ENCODE results near the gene SEC61A1. TPM values are rescaled to one million over a fixed set of nuclear protein-coding genes. Genes with fewer than 3 reads are reported as not detected.

Gene SEC61A1
- total RNA-seq, 1 donor from 2014 or later = 184 TPM

DNA sequence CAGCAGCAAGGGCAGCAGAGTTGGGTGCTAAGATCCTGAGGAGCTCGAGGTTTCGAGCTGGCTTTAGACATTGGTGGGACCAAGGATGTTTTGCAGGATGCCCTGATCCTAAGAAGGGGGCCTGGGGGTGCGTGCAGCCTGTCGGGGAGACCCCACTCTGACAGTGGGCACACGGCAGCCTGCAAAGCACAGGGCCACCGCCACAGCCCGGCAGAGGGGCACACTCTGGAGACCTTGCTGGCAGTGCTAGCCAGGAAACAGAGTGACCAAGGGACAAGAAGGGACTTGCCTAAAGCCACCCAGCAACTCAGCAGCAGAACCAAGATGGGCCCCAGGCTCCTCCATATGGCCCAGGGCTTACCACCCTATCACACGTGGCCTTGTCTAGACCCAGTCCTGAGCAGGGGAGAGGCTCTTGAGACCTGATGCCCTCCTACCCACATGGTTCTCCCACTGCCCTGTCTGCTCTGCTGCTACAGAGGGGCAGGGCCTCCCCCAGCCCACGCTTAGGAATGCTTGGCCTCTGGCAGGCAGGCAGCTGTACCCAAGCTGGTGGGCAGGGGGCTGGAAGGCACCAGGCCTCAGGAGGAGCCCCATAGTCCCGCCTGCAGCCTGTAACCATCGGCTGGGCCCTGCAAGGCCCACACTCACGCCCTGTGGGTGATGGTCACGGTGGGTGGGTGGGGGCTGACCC, 18.8 kb downstream of the SEC61A1 start:
- H3K27ac Mint-ChIP-seq (ENCODE audit: unreplicated experiment) = peak overlapping the region; percentile 81
- H3K9me3 Mint-ChIP-seq = no peaks in the 10 kb centered on the region
- no peak for TF ChIP-seq CTCF (conservative IDR thresholded peaks at IDR 0.05)
- DNase-seq (ENCODE audit: low read depth, low spot score) = no peak
- peaks cover 9% of the 10 kb centered on the region for H3K4me1 Mint-ChIP-seq
- H3K27me3 Mint-ChIP-seq (ENCODE audit: low read depth) = peaks cover 7% of the 10 kb centered on the region
- H3K4me3 Mint-ChIP-seq = no peak overlapping the region
- H3K36me3 Mint-ChIP-seq (ENCODE audit: low read depth) = peaks cover 10% of the 10 kb centered on the region

DNA sequence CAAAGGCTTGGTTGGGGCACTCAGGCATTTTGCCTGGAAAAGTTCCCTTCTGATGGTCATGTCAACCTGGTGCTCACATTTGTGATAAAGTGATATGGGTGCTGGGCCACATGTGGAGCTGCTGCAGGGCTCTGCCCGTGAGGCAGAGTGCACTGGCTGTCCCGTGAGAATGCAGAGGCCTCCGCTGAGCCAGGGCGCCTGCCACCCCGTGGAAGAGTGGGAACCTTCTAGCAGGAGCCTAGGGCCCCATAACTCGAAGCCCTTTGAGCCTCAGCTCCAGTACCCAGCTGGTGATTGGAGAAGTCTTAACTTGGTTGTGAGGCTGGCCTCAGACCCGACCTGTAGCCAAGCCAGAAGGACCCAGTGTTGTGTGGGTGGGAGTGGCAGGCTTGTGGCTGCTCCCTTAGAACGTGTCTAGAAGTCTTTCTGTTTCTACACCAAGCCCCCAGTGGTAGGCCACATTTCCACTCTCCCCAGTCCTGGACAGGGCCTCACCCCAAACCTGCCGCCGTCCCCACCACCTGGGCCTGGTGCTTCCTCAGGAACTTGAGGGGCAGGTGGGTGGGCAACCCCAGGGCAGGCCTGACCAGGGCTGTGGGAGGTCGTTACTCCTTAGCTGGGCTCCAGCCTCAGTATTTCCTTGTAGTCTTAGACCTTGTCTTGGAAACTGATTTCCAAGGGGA, 19.7 kb downstream of the SEC61A1 start:
- peaks cover 9% of the 10 kb centered on the region for H3K36me3 Mint-ChIP-seq (ENCODE audit: low read depth)
- no peak for TF ChIP-seq CTCF (conservative IDR thresholded peaks at IDR 0.05)
- no peak for DNase-seq (ENCODE audit: low read depth, low spot score)
- H3K4me3 Mint-ChIP-seq = no peak overlapping the region
- H3K27me3 Mint-ChIP-seq (ENCODE audit: low read depth) = peaks cover 12% of the 10 kb centered on the region
- peaks cover 9% of the 10 kb centered on the region for H3K4me1 Mint-ChIP-seq
- H3K27ac Mint-ChIP-seq (ENCODE audit: unreplicated experiment) = no peak overlapping the region
- no peaks in the 10 kb centered on the region for H3K9me3 Mint-ChIP-seq

- Mint-ChIP-seq H3K4me3 (no peak overlapping the region), H3K27me3 (ENCODE audit: low read depth) (peaks cover 12% of the 10 kb centered on the region), H3K4me1 (peaks cover 10% of the 10 kb centered on the region), H3K27ac (ENCODE audit: unreplicated experiment) (no peak overlapping the region), H3K36me3 (ENCODE audit: low read depth) (peaks cover 4% of the 10 kb centered on the region), H3K9me3 (no peaks in the 10 kb centered on the region)
- DNase-seq (ENCODE audit: low read depth, low spot score) = no peak
- TF ChIP-seq CTCF (conservative IDR thresholded peaks at IDR 0.05) = no peak
Observed at GRCh38 chr3:128072454-128073184, 20.4 kb downstream of the SEC61A1 start.

GRCh38 chr3:128073185-128073725, 21.0 kb downstream of the SEC61A1 start:
- peaks cover 2% of the 10 kb centered on the region for H3K36me3 Mint-ChIP-seq (ENCODE audit: low read depth)
- TF ChIP-seq CTCF (conservative IDR thresholded peaks at IDR 0.05) = no peak
- H3K27me3 Mint-ChIP-seq (ENCODE audit: low read depth) = peaks cover 14% of the 10 kb centered on the region
- no peaks in the 10 kb centered on the region for H3K9me3 Mint-ChIP-seq
- peaks cover 13% of the 10 kb centered on the region for H3K4me1 Mint-ChIP-seq
- peak overlapping the region; percentile 28 for H3K4me3 Mint-ChIP-seq
- no peak for DNase-seq (ENCODE audit: low read depth, low spot score)
- no peak overlapping the region for H3K27ac Mint-ChIP-seq (ENCODE audit: unreplicated experiment)

DNA sequence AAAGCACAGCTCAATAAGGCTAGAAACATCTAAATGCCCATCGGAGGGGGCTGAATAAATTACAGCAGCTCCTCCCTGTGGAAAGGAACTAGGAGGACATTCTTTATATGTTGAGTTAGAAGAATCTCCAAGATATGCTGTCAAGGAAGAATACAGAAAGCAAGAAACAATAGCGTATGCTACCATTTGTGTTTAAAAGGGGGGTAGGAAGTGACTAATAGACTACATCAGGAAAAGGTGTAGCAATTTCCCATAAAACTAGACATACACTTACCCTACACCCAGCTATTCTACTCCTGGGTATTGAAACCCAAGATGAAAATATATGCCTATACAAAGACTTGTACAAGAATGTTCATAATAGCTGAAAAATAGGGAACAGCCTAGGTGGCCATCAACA, 21.6 kb downstream of the SEC61A1 start:
- H3K27me3 Mint-ChIP-seq (ENCODE audit: low read depth) = peaks cover 17% of the 10 kb centered on the region
- DNase-seq (ENCODE audit: low read depth, low spot score) = no peak

More for the DNA sequence above, 21.6 kb downstream of the SEC61A1 start:
- peak overlapping the region; percentile 28 for H3K4me3 Mint-ChIP-seq
- H3K9me3 Mint-ChIP-seq = no peaks in the 10 kb centered on the region
- TF ChIP-seq CTCF (conservative IDR thresholded peaks at IDR 0.05) = no peak
- H3K4me1 Mint-ChIP-seq = peaks cover 13% of the 10 kb centered on the region
- no peaks in the 10 kb centered on the region for H3K36me3 Mint-ChIP-seq (ENCODE audit: low read depth)
- no peak overlapping the region for H3K27ac Mint-ChIP-seq (ENCODE audit: unreplicated experiment)
